DOHH2 (cell line): ENCODE data around the gene SCYGR5.

Experiments
- H3F3A ChIP-seq: fragments of 200-600 bp; sonication (generic), shearing (Covaris generic); 2 replicates; pipeline ENCODE4 v1.6.0; 2016; ENCODE audit warnings: antibody characterized with exemption, mild to moderate bottlenecking; ENCODE audit not compliant: control insufficient read depth, insufficient read depth
- H3K27ac ChIP-seq: fragments of 200-600 bp; sonication (generic); 2 replicates; pipeline ENCODE4 v1.5.1; 2014; ENCODE audit warnings: low read depth, mild to moderate bottlenecking, low read length, moderate library complexity
- H3K27me3 ChIP-seq: fragments of 200-600 bp; sonication (generic); 2 replicates; pipeline ENCODE4 v1.6.1; 2014; ENCODE audit warnings: mild to moderate bottlenecking, low read length, mixed read lengths; ENCODE audit not compliant: control insufficient read depth
- H3K36me3 ChIP-seq: fragments of 200-600 bp; sonication (generic); 2 replicates; pipeline ENCODE4 v1.6.1; 2014; ENCODE audit warnings: mild to moderate bottlenecking, low read length, moderate library complexity, mixed read lengths; ENCODE audit not compliant: control insufficient read depth
- H3K4me1 ChIP-seq: fragments of 200-600 bp; sonication (generic); 2 replicates; pipeline ENCODE4 v1.6.1; 2014; ENCODE audit warnings: mild to moderate bottlenecking, low read length, mixed read lengths; ENCODE audit not compliant: control insufficient read depth
- H3K4me2 ChIP-seq: fragments of 200-600 bp; sonication (generic); 2 replicates; pipeline ENCODE4 v1.6.0; 2014; ENCODE audit warnings: mild to moderate bottlenecking, low read length, moderate library complexity
- H3K4me3 ChIP-seq: fragments of 200-600 bp; sonication (generic); 2 replicates; pipeline ENCODE4 v1.5.1; 2014; ENCODE audit warnings: mild to moderate bottlenecking, low read length, mixed read lengths
- H3K79me2 ChIP-seq: fragments of 200-600 bp; sonication (generic); 2 replicates; pipeline ENCODE4 v1.6.1; 2014; ENCODE audit warnings: mild to moderate bottlenecking, low read length, mixed read lengths; ENCODE audit not compliant: control insufficient read depth
- H3K9me2 ChIP-seq: fragments of 200-600 bp; sonication (generic); replicated peaks from 2 replicates; pipeline ENCODE4 v1.6.1; 2014; ENCODE audit warnings: mild to moderate bottlenecking, low read length, mixed read lengths; ENCODE audit not compliant: control insufficient read depth
- H3K9me3 ChIP-seq: fragments of 200-600 bp; sonication (generic); 2 replicates; pipeline ENCODE4 v1.6.1; 2014; ENCODE audit warnings: antibody characterized with exemption, low read length, mixed read lengths; ENCODE audit not compliant: control insufficient read depth, insufficient read depth
- H4K20me1 ChIP-seq: fragments of 200-600 bp; sonication (generic); 2 replicates; pipeline ENCODE4 v1.6.0; 2014; ENCODE audit warnings: low read depth, mild to moderate bottlenecking, antibody characterized with exemption, low read length, moderate library complexity; ENCODE audit not compliant: control insufficient read depth, insufficient read depth
- CTCF ChIP-seq: fragments of 200-600 bp; sonication (generic); IDR thresholded peaks from one replicate; pipeline ENCODE4 v1.5.1; 2014; ENCODE audit warnings: antibody characterized with exemption, mild to moderate bottlenecking, low read depth, low read length; ENCODE audit not compliant: poor library complexity, severe bottlenecking
- EZH2phosphoT487 ChIP-seq: fragments of 200-600 bp; sonication (generic); IDR thresholded peaks from 2 replicates; pipeline ENCODE4 v1.6.1; 2017; ENCODE audit warnings: borderline replicate concordance, mild to moderate bottlenecking, antibody characterized with exemption, low read length, moderate library complexity, mixed read lengths

Gene SCYGR5

DNA sequence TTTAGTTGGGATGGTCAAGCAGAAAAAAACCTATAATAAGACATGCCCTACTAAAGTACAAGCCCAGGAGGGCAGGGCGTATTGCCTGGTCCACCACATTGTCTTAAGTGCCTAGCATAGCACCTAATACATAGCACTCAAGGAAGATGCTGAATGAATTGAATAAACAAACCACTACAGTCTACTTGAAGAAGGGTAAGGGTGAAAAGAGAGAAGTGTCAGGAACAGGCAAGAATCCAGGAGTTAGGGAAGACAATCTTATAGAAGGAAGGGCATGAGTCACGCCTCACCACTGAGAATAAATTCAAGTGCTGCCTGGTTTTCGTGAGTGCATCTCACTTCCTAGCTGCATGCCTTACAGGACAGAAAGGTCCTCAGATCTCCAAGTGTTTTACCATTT lies 37.4 kb downstream of the SCYGR5 start:
- no peak overlapping the region for H3K4me2 ChIP-seq
- no peaks in the 10 kb centered on the region for H3K4me1 ChIP-seq
- H3K4me3 ChIP-seq: no peak overlapping the region
- H3K9me2 ChIP-seq: no peaks in the 10 kb centered on the region
- no peaks in the 10 kb centered on the region for H4K20me1 ChIP-seq
- TF ChIP-seq CTCF (no peak), EZH2phosphoT487 (no peak)
- no peaks in the 10 kb centered on the region for H3K9me3 ChIP-seq
- no peaks in the 10 kb centered on the region for H3F3A ChIP-seq
- H3K79me2 ChIP-seq: no peaks in the 10 kb centered on the region
- no peaks in the 10 kb centered on the region for H3K27me3 ChIP-seq
- no peak overlapping the region for H3K27ac ChIP-seq
- H3K36me3 ChIP-seq: no peaks in the 10 kb centered on the region

- no peak for TF ChIP-seq EZH2phosphoT487
- TF ChIP-seq CTCF: no peak
- Histone ChIP-seq H3K4me1 (no peaks in the 10 kb centered on the region), H3K27ac (no peak overlapping the region), H4K20me1 (no peaks in the 10 kb centered on the region), H3K79me2 (no peaks in the 10 kb centered on the region), H3K4me2 (no peak overlapping the region), H3K9me3 (no peaks in the 10 kb centered on the region), H3K27me3 (no peaks in the 10 kb centered on the region), H3F3A (no peaks in the 10 kb centered on the region), H3K9me2 (no peaks in the 10 kb centered on the region), H3K36me3 (no peaks in the 10 kb centered on the region), H3K4me3 (no peak overlapping the region)
Measured at GRCh38 chr2:227706859-227707258, 40.3 kb downstream of the SCYGR5 start.

- Histone ChIP-seq H3K36me3 (no peaks in the 10 kb centered on the region), H3K27me3 (no peaks in the 10 kb centered on the region), H3K79me2 (no peaks in the 10 kb centered on the region), H3K9me3 (no peaks in the 10 kb centered on the region), H3K4me3 (no peak overlapping the region), H3K4me1 (no peaks in the 10 kb centered on the region), H4K20me1 (no peaks in the 10 kb centered on the region), H3F3A (no peaks in the 10 kb centered on the region), H3K4me2 (no peak overlapping the region), H3K27ac (no peak overlapping the region), H3K9me2 (no peaks in the 10 kb centered on the region)
- TF ChIP-seq CTCF (no peak), EZH2phosphoT487 (no peak)
Measured at GRCh38 chr2:227707390-227707789, 40.8 kb downstream of the SCYGR5 start.

GRCh38 chr2:227710986-227711385 lies 44.4 kb downstream of the SCYGR5 start:
- Histone ChIP-seq H3K9me3 (no peaks in the 10 kb centered on the region), H3K79me2 (no peaks in the 10 kb centered on the region)
- no peak for TF ChIP-seq EZH2phosphoT487
- TF ChIP-seq CTCF: no peak

More at GRCh38 chr2:227710986-227711385, 44.4 kb downstream of the SCYGR5 start:
- H4K20me1 ChIP-seq: no peaks in the 10 kb centered on the region
- no peaks in the 10 kb centered on the region for H3F3A ChIP-seq
- H3K9me2 ChIP-seq: no peaks in the 10 kb centered on the region
- no peaks in the 10 kb centered on the region for H3K27me3 ChIP-seq
- no peaks in the 10 kb centered on the region for H3K4me1 ChIP-seq
- H3K4me3 ChIP-seq: no peak overlapping the region
- no peaks in the 10 kb centered on the region for H3K36me3 ChIP-seq
- H3K4me2 ChIP-seq: no peak overlapping the region
- no peak overlapping the region for H3K27ac ChIP-seq
